HepG2 (cell line): ENCODE data around the gene TMBIM1. TPM values are rescaled to one million over a fixed set of nuclear protein-coding genes. Genes with fewer than 3 reads are reported as not detected.

Source experiments
- GMEB2 ChIP-seq: IDR thresholded peaks from 2 replicates; pipeline ENCODE4 v1.6.1; 2016; ENCODE audit warnings: missing biosample characterization, missing genetic modification reagents, low read depth
- MEIS1 ChIP-seq: sonication (generic); formaldehyde crosslinking; IDR thresholded peaks from 2 replicates; pipeline ENCODE4 v1.9.0; 2021; ENCODE audit warnings: mild to moderate bottlenecking, missing genetic modification reagents, moderate library complexity, borderline replicate concordance
- MTERF4 ChIP-seq: sonication (generic); formaldehyde crosslinking; IDR thresholded peaks from 2 replicates; pipeline ENCODE4 v1.8.0; 2023; ENCODE audit warnings: mild to moderate bottlenecking, missing genetic modification reagents
- PRDM4 ChIP-seq: sonication (generic); formaldehyde crosslinking; IDR thresholded peaks from 2 replicates; pipeline ENCODE4 v1.9.0; 2021; ENCODE audit warnings: missing genetic modification reagents, borderline replicate concordance
- RARA ChIP-seq: IDR thresholded peaks from 2 replicates; pipeline ENCODE4 v1.6.1; 2016; ENCODE audit warnings: missing genetic modification reagents, missing compliant biosample characterization
- RFXANK ChIP-seq: IDR thresholded peaks from 2 replicates; pipeline ENCODE4 v1.6.1; 2016
- SAP130 ChIP-seq: IDR thresholded peaks from 2 replicates; pipeline ENCODE4 v1.6.1; 2016; ENCODE audit warnings: low read depth
- SNRNP70 ChIP-seq: fragments of 200-400 bp; formaldehyde crosslinking; IDR thresholded peaks from 2 replicates; pipeline ENCODE4 v1.6.1; 2017; ENCODE audit warnings: mild to moderate bottlenecking, low read depth, low read length, moderate library complexity
- SP5 ChIP-seq: IDR thresholded peaks from 2 replicates; pipeline ENCODE4 v1.6.1; 2016; ENCODE audit warnings: low read depth, borderline replicate concordance
- TBX3 ChIP-seq: fragments of 450-650 bp; IDR thresholded peaks from 2 replicates; pipeline ENCODE4 v1.6.1; 2017; ENCODE audit warnings: antibody characterized with exemption, mild to moderate bottlenecking, inconsistent platforms, borderline replicate concordance
- XBP1 ChIP-seq: sonication (generic); formaldehyde crosslinking; IDR thresholded peaks from 2 replicates; pipeline ENCODE4 v1.5.0; 2020; ENCODE audit warnings: missing genetic modification reagents
- ZBTB3 ChIP-seq: sonication (generic); formaldehyde crosslinking; IDR thresholded peaks from 2 replicates; pipeline ENCODE4 v1.4.0; 2020; ENCODE audit warnings: low read depth, mild to moderate bottlenecking, moderate library complexity, missing genetic modification reagents, borderline replicate concordance
- ZBTB49 ChIP-seq: sonication (generic); formaldehyde crosslinking; IDR thresholded peaks from 2 replicates; pipeline ENCODE4 v1.4.0; 2020; ENCODE audit warnings: missing genetic modification reagents, borderline replicate concordance
- ZNF3 ChIP-seq: IDR thresholded peaks from 2 replicates; pipeline ENCODE4 v1.7.0; 2017; ENCODE audit warnings: inconsistent platforms
- ZNF33B ChIP-seq: sonication (generic); formaldehyde crosslinking; IDR thresholded peaks from 2 replicates; pipeline ENCODE4 v1.5.1; 2020; ENCODE audit warnings: mild to moderate bottlenecking, missing genetic modification reagents
- ZNF580 ChIP-seq: IDR thresholded peaks from 2 replicates; pipeline ENCODE4 v1.6.1; 2016; ENCODE audit warnings: low read depth, borderline replicate concordance
- ZNF605 ChIP-seq: sonication (generic); formaldehyde crosslinking; IDR thresholded peaks from 2 replicates; pipeline ENCODE4 v1.8.0; 2022; ENCODE audit warnings: mild to moderate bottlenecking, missing genetic modification reagents
- ZNF672 ChIP-seq: sonication (generic); formaldehyde crosslinking; IDR thresholded peaks from 2 replicates; pipeline ENCODE4 v1.8.1; 2022; ENCODE audit warnings: missing genetic modification reagents
- ZNF841 ChIP-seq: sonication (generic); formaldehyde crosslinking; IDR thresholded peaks from 2 replicates; pipeline ENCODE4 v1.8.1; 2023; ENCODE audit warnings: missing genetic modification reagents, borderline replicate concordance
- polyA plus RNA-seq, 8 experiments: library from polyadenylated mRNA; depleted of rRNA in 3 of 8; stranded (reverse) in 7 of 8; unstranded in 1 of 8; fragments of >200 nt; fragmentation: Illumina TruSeq in 4 of 8; extraction: Trizol in 4 of 8; gene quantifications; 2 replicates each; pipeline versions ENCODE4 v1.2.1 to v1.2.3, GENCODE V29; 2011 to 2016; ENCODE audit warnings: low read depth in 4 of 8, missing spikeins in 1 of 8, mixed read lengths in 1 of 8; ENCODE audit not compliant: insufficient read depth in 1 of 8
- total RNA-seq, 5 experiments: library from RNA; depleted of rRNA; stranded (reverse); fragments of >200 nt; fragmentation: Illumina TruSeq; extraction: Trizol; gene quantifications; 2 replicates each; pipeline ENCODE4 v1.2.3, GENCODE V29; 2016; ENCODE audit warnings: low read depth in 1 of 5

The TMBIM1 gene
- total and polyA plus RNA-seq, 2 of the 13 experiments (the other 11 are each of a cell fraction or from before 2014, with no cell fraction given), result 127 to 139 TPM

GRCh38 chr2:218310853-218311540 lies 18.7 kb upstream of the TMBIM1 start (continued):
- TF ChIP-seq PRDM4 (CRISPR knock-in tag) (0 out of 2 replicates have a peak, but pooled peaks have one; percentile 32), TBX3 (no peak), ZNF580 (CRISPR knock-in tag) (no peak), ZBTB3 (no peak), ZNF3 (CRISPR knock-in tag) (no peak), ZNF672 (CRISPR knock-in tag) (no peak), SP5 (CRISPR knock-in tag) (no peak), ZNF605 (CRISPR knock-in tag) (no peak), ZBTB49 (CRISPR knock-in tag) (no peak), SNRNP70 (no peak), ZNF841 (CRISPR knock-in tag) (no peak), SAP130 (CRISPR knock-in tag) (no peak; the same call in 1 of the 2 replicates), MEIS1 (CRISPR knock-in tag) (0 out of 2 replicates have a peak, but pooled peaks have one; percentile 51), ZNF33B (CRISPR knock-in tag) (no peak), RFXANK (CRISPR knock-in tag) (no peak), GMEB2 (CRISPR knock-in tag) (no peak), XBP1 (CRISPR knock-in tag) (no peak), RARA (CRISPR knock-in tag) (peak; percentile 76), MTERF4 (no peak)
